Neural cell (in vitro differentiated cells): ENCODE measurements around the gene CABP1. TPM values are rescaled to one million over a fixed set of nuclear protein-coding genes. Genes with fewer than 3 reads are reported as not detected.

Source experiments
- H2AFZ ChIP-seq: fragments of 200-600, 300-800 bp; sonication (generic), shearing (Covaris generic); 2 replicates; pipeline ENCODE4 v1.6.0; 2014; ENCODE audit warnings: low read depth, mild to moderate bottlenecking, antibody characterized with exemption, low read length, moderate library complexity
- H3F3A ChIP-seq: fragments of 200-600 bp; shearing (Covaris generic); 2 replicates; pipeline ENCODE4 v1.6.1; 2016; ENCODE audit warnings: mild to moderate bottlenecking, moderate library complexity, mixed read lengths, antibody characterized with exemption, low read length; ENCODE audit not compliant: insufficient read depth, poor library complexity, severe bottlenecking
- H3K27ac ChIP-seq: fragments of 200-600, 300-800 bp; sonication (generic), shearing (Covaris generic); 2 replicates; pipeline ENCODE4 v1.5.1; 2014; ENCODE audit warnings: mild to moderate bottlenecking, low read length, moderate library complexity
- H3K27me3 ChIP-seq: fragments of 300-800, 200-600 bp; sonication (generic), shearing (Covaris generic); 2 replicates; pipeline ENCODE4 v1.6.0; 2014; ENCODE audit warnings: mild to moderate bottlenecking, low read depth, low read length, moderate library complexity; ENCODE audit not compliant: insufficient read depth
- H3K36me3 ChIP-seq: fragments of 300-800, 200-600 bp; sonication (generic), shearing (Covaris generic); 2 replicates; pipeline ENCODE4 v1.5.1; 2014; ENCODE audit warnings: mild to moderate bottlenecking, antibody characterized with exemption, low read length, moderate library complexity; ENCODE audit not compliant: insufficient read depth
- H3K4me2 ChIP-seq: fragments of 300-800, 200-600 bp; sonication (generic), shearing (Covaris generic); 2 replicates; pipeline ENCODE4 v1.6.0; 2014; ENCODE audit warnings: mild to moderate bottlenecking, low read length
- H3K4me3 ChIP-seq: fragments of 300-800, 200-600 bp; sonication (generic), shearing (Covaris generic); 2 replicates; pipeline ENCODE4 v1.5.1; 2014; ENCODE audit warnings: mild to moderate bottlenecking, low read length, moderate library complexity
- H3K79me2 ChIP-seq: fragments of 200-600 bp; shearing (Covaris generic); replicated peaks from 2 replicates; pipeline ENCODE4 v1.6.0; 2014; ENCODE audit warnings: mild to moderate bottlenecking, low read length, moderate library complexity; ENCODE audit not compliant: insufficient read depth
- H3K9ac ChIP-seq: fragments of 300-800, 200-600 bp; sonication (generic), shearing (Covaris generic); 2 replicates; pipeline ENCODE4 v1.6.1; 2016; ENCODE audit warnings: mild to moderate bottlenecking, low read length, mixed read lengths
- H3K9me2 ChIP-seq: fragments of 200-600 bp; shearing (Covaris generic); 2 replicates; pipeline ENCODE4 v1.6.1; 2016; ENCODE audit warnings: mild to moderate bottlenecking, low read length, mixed read lengths; ENCODE audit not compliant: insufficient read depth
- H3K9me3 ChIP-seq: fragments of 200-600, 300-800 bp; sonication (generic), shearing (Covaris generic); 2 replicates; pipeline ENCODE4 v1.6.1; 2016; ENCODE audit warnings: mild to moderate bottlenecking, mixed run types, low read length, moderate library complexity, mixed read lengths
- H4K20me1 ChIP-seq: fragments of 200-600 bp; shearing (Covaris generic); 2 replicates; pipeline ENCODE4 v1.6.1; 2016; ENCODE audit warnings: mild to moderate bottlenecking, mixed run types; ENCODE audit not compliant: insufficient read depth
- EP300 ChIP-seq: fragments of 450-650 bp; conservative IDR thresholded peaks from 2 replicates; pipeline ENCODE4 v1.6.1; 2014; ENCODE audit warnings: antibody characterized with exemption, mild to moderate bottlenecking, moderate library complexity; ENCODE audit not compliant: poor library complexity, severe bottlenecking
- EZH2 ChIP-seq: fragments of 200-600, 300-800 bp; shearing (Covaris generic), sonication (generic); IDR thresholded peaks from 2 replicates; pipeline ENCODE4 v1.6.1; 2014; ENCODE audit warnings: antibody characterized with exemption, low read length, borderline replicate concordance, mild to moderate bottlenecking; ENCODE audit not compliant: insufficient read depth, poor library complexity, severe bottlenecking
- MXI1 ChIP-seq: fragments of 450-650 bp; conservative IDR thresholded peaks from 2 replicates; pipeline ENCODE4 v1.6.1; 2014; ENCODE audit warnings: antibody characterized with exemption, mild to moderate bottlenecking; ENCODE audit not compliant: poor library complexity, severe bottlenecking
- POLR2AphosphoS5 ChIP-seq: IDR thresholded peaks from 2 replicates; pipeline ENCODE4 v1.6.1; 2012
- RAD21 ChIP-seq: fragments of 450-650 bp; conservative IDR thresholded peaks from 2 replicates; pipeline ENCODE4 v1.6.1; 2014; ENCODE audit warnings: antibody characterized with exemption, mild to moderate bottlenecking, moderate library complexity
- SMC3 ChIP-seq: fragments of 450-650 bp; conservative IDR thresholded peaks from 2 replicates; pipeline ENCODE4 v1.6.1; 2014; ENCODE audit warnings: antibody characterized with exemption, mild to moderate bottlenecking, moderate library complexity; ENCODE audit not compliant: poor library complexity
- TAF1 ChIP-seq: IDR thresholded peaks from 2 replicates; pipeline ENCODE4 v1.6.1; 2012; ENCODE audit warnings: low read depth
- polyA plus RNA-seq: library from polyadenylated mRNA; depleted of rRNA; stranded (reverse); fragments of >200 nt; gene quantifications from 2 replicates; pipeline ENCODE4 v1.2.3, GENCODE V29; 2014
- TF ChIP-seq, protein P1 (sequence below): fragments of 450-650 bp; IDR thresholded peaks from 2 replicates; pipeline ENCODE4 v1.5.1; 2014; ENCODE audit warnings: antibody characterized with exemption, mild to moderate bottlenecking, moderate library complexity; ENCODE audit not compliant: poor library complexity, severe bottlenecking
- TF ChIP-seq, protein P2 (sequence below): IDR thresholded peaks from 2 replicates; pipeline ENCODE4 v1.6.1; 2012; ENCODE audit warnings: borderline replicate concordance

Gene CABP1
- polyA plus RNA-seq, 1 donor from 2014 or later: 0.71 TPM

DNA sequence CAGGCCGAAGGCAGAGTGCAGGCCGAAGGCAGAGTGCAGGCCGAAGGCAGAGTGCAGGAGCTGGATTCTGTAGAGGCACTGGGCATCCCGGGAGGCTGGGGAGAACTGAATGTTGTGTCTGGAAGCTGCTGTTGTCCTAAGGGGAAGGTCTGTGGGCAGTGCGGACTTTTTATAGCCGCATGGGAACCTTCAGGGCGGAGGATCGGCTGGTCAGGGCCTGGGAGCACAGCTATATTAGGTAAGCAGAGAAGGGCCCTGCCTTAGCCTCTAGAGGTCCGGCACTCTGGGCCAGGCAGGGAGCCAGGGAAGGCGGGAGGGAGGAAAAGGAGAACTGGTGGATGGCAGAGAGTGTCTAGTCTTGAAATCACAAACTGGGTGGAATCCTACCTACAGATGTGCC, 14.2 kb downstream of the CABP1 start:
- Histone ChIP-seq H3K9ac (no peak overlapping the region), H2AFZ (no peak overlapping the region), H3K79me2 (no peaks in the 10 kb centered on the region), H3F3A (no peaks in the 10 kb centered on the region), H3K27ac (no peak overlapping the region), H3K9me2 (no peaks in the 10 kb centered on the region), H4K20me1 (no peaks in the 10 kb centered on the region), H3K9me3 (no peaks in the 10 kb centered on the region), H3K4me3 (no peak overlapping the region), H3K4me2 (no peak overlapping the region), H3K27me3 (no peaks in the 10 kb centered on the region), H3K36me3 (no peaks in the 10 kb centered on the region)
- TF ChIP-seq, protein P1, sequence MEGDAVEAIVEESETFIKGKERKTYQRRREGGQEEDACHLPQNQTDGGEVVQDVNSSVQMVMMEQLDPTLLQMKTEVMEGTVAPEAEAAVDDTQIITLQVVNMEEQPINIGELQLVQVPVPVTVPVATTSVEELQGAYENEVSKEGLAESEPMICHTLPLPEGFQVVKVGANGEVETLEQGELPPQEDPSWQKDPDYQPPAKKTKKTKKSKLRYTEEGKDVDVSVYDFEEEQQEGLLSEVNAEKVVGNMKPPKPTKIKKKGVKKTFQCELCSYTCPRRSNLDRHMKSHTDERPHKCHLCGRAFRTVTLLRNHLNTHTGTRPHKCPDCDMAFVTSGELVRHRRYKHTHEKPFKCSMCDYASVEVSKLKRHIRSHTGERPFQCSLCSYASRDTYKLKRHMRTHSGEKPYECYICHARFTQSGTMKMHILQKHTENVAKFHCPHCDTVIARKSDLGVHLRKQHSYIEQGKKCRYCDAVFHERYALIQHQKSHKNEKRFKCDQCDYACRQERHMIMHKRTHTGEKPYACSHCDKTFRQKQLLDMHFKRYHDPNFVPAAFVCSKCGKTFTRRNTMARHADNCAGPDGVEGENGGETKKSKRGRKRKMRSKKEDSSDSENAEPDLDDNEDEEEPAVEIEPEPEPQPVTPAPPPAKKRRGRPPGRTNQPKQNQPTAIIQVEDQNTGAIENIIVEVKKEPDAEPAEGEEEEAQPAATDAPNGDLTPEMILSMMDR: no peak
- no peak for TF ChIP-seq POLR2AphosphoS5
- TF ChIP-seq EP300: no peak
- no peak for TF ChIP-seq RAD21
- TF ChIP-seq, protein P2, sequence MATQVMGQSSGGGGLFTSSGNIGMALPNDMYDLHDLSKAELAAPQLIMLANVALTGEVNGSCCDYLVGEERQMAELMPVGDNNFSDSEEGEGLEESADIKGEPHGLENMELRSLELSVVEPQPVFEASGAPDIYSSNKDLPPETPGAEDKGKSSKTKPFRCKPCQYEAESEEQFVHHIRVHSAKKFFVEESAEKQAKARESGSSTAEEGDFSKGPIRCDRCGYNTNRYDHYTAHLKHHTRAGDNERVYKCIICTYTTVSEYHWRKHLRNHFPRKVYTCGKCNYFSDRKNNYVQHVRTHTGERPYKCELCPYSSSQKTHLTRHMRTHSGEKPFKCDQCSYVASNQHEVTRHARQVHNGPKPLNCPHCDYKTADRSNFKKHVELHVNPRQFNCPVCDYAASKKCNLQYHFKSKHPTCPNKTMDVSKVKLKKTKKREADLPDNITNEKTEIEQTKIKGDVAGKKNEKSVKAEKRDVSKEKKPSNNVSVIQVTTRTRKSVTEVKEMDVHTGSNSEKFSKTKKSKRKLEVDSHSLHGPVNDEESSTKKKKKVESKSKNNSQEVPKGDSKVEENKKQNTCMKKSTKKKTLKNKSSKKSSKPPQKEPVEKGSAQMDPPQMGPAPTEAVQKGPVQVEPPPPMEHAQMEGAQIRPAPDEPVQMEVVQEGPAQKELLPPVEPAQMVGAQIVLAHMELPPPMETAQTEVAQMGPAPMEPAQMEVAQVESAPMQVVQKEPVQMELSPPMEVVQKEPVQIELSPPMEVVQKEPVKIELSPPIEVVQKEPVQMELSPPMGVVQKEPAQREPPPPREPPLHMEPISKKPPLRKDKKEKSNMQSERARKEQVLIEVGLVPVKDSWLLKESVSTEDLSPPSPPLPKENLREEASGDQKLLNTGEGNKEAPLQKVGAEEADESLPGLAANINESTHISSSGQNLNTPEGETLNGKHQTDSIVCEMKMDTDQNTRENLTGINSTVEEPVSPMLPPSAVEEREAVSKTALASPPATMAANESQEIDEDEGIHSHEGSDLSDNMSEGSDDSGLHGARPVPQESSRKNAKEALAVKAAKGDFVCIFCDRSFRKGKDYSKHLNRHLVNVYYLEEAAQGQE: no peak
- no peak for TF ChIP-seq MXI1
- TF ChIP-seq SMC3: no peak
- no peak for TF ChIP-seq EZH2
- TF ChIP-seq TAF1: no peak

- H3F3A ChIP-seq: no peaks in the 10 kb centered on the region
- no peak overlapping the region for H3K27ac ChIP-seq
- no peak overlapping the region for H2AFZ ChIP-seq
- H3K27me3 ChIP-seq: no peaks in the 10 kb centered on the region
- H3K4me2 ChIP-seq: no peak overlapping the region
- TF ChIP-seq TAF1: no peak
- TF ChIP-seq, protein P2: no peak
- no peak for TF ChIP-seq POLR2AphosphoS5
- TF ChIP-seq EP300: no peak
- no peak for TF ChIP-seq SMC3
- no peak for TF ChIP-seq RAD21
- no peak for TF ChIP-seq MXI1
- TF ChIP-seq, protein P1: no peak
- TF ChIP-seq EZH2: no peak
- no peaks in the 10 kb centered on the region for H3K9me3 ChIP-seq
- H3K9ac ChIP-seq: no peak overlapping the region
- H3K9me2 ChIP-seq: no peaks in the 10 kb centered on the region
- no peak overlapping the region for H3K4me3 ChIP-seq
- H4K20me1 ChIP-seq: no peaks in the 10 kb centered on the region
- H3K79me2 ChIP-seq: no peaks in the 10 kb centered on the region
- no peaks in the 10 kb centered on the region for H3K36me3 ChIP-seq
Observed at GRCh38 chr12:120656008-120656407, 15.6 kb downstream of the CABP1 start.
